Measurements from ENCODE around the gene KNSTRN. TPM values are rescaled to one million over a fixed set of nuclear protein-coding genes. Genes with fewer than 3 reads are reported as not detected.

KNSTRN gene
- total and polyA plus RNA-seq, 4 donors: 3.4 to 28.1 (median 8.9) TPM

- no peak for DNase-seq (ENCODE audit: low spot score)
- peak overlapping the region in 2 of 3 donors; percentile 17 to 21 for H3K4me3 ChIP-seq (ENCODE audit: low read depth in 1 of 3, low read length in 3 of 3)
- no peaks in the 10 kb centered on the region for H3K27me3 ChIP-seq (ENCODE audit: control insufficient read depth in 4 of 4, insufficient read depth in 4 of 4, low read length in 3 of 4)
- H3K9me3 ChIP-seq (ENCODE audit: control insufficient read depth in 4 of 4, low read length in 3 of 4): no peaks in the 10 kb centered on the region
- no peaks in the 10 kb centered on the region for H3K36me3 ChIP-seq (ENCODE audit: control insufficient read depth in 4 of 4, insufficient read depth in 3 of 4, low read depth in 1 of 4, low read length in 3 of 4)
- 35% methylated on average over 14 of the region's 14 CpGs for WGBS
- peak; percentile 48 for TF ChIP-seq NR2F2 (IDR thresholded peaks at IDR 0.05)
- no peak for TF ChIP-seq YY1 (IDR thresholded peaks at IDR 0.05)
- peak overlapping the region; percentile 54 to 79 for H3K27ac ChIP-seq (ENCODE audit: low read depth in 1 of 2, low read length in 2 of 2)
- H3K4me1 ChIP-seq (ENCODE audit: control insufficient read depth in 4 of 4, insufficient read depth in 4 of 4, low read length in 3 of 4): peaks cover 7 to 29% (median 20%) of the 10 kb centered on the region in 4 donors
- H3K9ac ChIP-seq (ENCODE audit: low read depth in 1 of 2, low read length in 2 of 2): peak overlapping the region; percentile 10 to 41
Measured at GRCh38 chr15:40340038-40340739, 42.3 kb upstream of the KNSTRN start.

- H3K9ac ChIP-seq (ENCODE audit: low read depth in 1 of 2, low read length in 2 of 2): peak within 1 kb of the TSS; percentile 10 to 41
- peak within 1 kb of the TSS in 2 of 3 donors; percentile 17 to 21 for H3K4me3 ChIP-seq (ENCODE audit: low read depth in 1 of 3, low read length in 3 of 3)
- TF ChIP-seq FOXA2 (IDR thresholded peaks at IDR 0.05): no peak
- no peak for TF ChIP-seq ATF3 (IDR thresholded peaks at IDR 0.05)
- TF ChIP-seq YY1 (IDR thresholded peaks at IDR 0.05): no peak
- TF ChIP-seq GABPA (IDR thresholded peaks at IDR 0.05 in 1 of 2, conservative IDR thresholded peaks at IDR 0.05 in 1 of 2): no peak
- TF ChIP-seq HNF4G (IDR thresholded peaks at IDR 0.05): no peak
- TF ChIP-seq HNF4A (conservative IDR thresholded peaks at IDR 0.05): peak; percentile 35 to 61
- no peak for TF ChIP-seq JUND (IDR thresholded peaks at IDR 0.05)
- no peak for TF ChIP-seq EGR1 (IDR thresholded peaks at IDR 0.05; ENCODE audit: low read depth in 2 of 2)
- TF ChIP-seq MAX (IDR thresholded peaks at IDR 0.05): no peak
- TF ChIP-seq FOXA1 (IDR thresholded peaks at IDR 0.05): no peak
- no peak for TF ChIP-seq NR2F2 (IDR thresholded peaks at IDR 0.05)
- TF ChIP-seq SP1 (IDR thresholded peaks at IDR 0.05): no peak
- TF ChIP-seq RAD21 (IDR thresholded peaks at IDR 0.05): peak; percentile 32 to 36
- TF ChIP-seq RXRA (IDR thresholded peaks at IDR 0.05): peak; percentile 43 to 55
- TF ChIP-seq ZBTB33 (IDR thresholded peaks at IDR 0.05): no peak
- no peak for TF ChIP-seq CTCF (IDR thresholded peaks at IDR 0.05; ENCODE audit: low read depth, low read length, missing input control)
- TF ChIP-seq TAF1 (conservative IDR thresholded peaks at IDR 0.05): no peak
- TF ChIP-seq REST (IDR thresholded peaks at IDR 0.05): peak; percentile 37
- 17% methylated on average over 17 of the region's 17 CpGs for WGBS
- no peaks in the 10 kb centered on the region for H3K27me3 ChIP-seq (ENCODE audit: control insufficient read depth in 4 of 4, insufficient read depth in 4 of 4, low read length in 3 of 4)
- no peaks in the 10 kb centered on the region for H3K36me3 ChIP-seq (ENCODE audit: control insufficient read depth in 4 of 4, insufficient read depth in 3 of 4, low read depth in 1 of 4, low read length in 3 of 4)
- peak; percentile 86 for DNase-seq (ENCODE audit: low spot score)
- no peaks in the 10 kb centered on the region for H3K9me3 ChIP-seq (ENCODE audit: control insufficient read depth in 4 of 4, low read length in 3 of 4)
- peaks cover 7 to 29% (median 20%) of the 10 kb centered on the region in 4 donors for H3K4me1 ChIP-seq (ENCODE audit: control insufficient read depth in 4 of 4, insufficient read depth in 4 of 4, low read length in 3 of 4)
- H3K27ac ChIP-seq (ENCODE audit: low read depth in 1 of 2, low read length in 2 of 2): peak within 1 kb of the TSS; percentile 54 to 79
Measured at GRCh38 chr15:40340740-40341400, 41.7 kb upstream of the KNSTRN start, which contains the start of gene CCDC9B. TSS of gene CCDC9B (minus strand) at chr15:40340939. CDS start at chr15:40340819, 120 bp downstream.

Measured in liver (tissue), 9 donors.